Stimulated activated naive CD8-positive, alpha-beta T cell treated with anti-CD3 and anti-CD28 coated beads, Interleukin-15, Interleukin-2, amounts not matched to agents 100 U/mL and 50 U/mL, for 24 hours (primary cell): ENCODE results near the gene ZC3HAV1L.
"Not testable (repeated sequence)": the region's sequence is repeated elsewhere in the genome, so short reads cannot be mapped to it uniquely, and the experiment has no call there.

Experiments
- ATAC-seq: fragments of 150-1000 bp; cut with Tn5 transposase; one replicate; pipeline ENCODE4 v1.10.0; 2021
- DNase-seq: peaks from one replicate; pipeline ENCODE4 v3.0.0; 2021

Gene ZC3HAV1L

DNA sequence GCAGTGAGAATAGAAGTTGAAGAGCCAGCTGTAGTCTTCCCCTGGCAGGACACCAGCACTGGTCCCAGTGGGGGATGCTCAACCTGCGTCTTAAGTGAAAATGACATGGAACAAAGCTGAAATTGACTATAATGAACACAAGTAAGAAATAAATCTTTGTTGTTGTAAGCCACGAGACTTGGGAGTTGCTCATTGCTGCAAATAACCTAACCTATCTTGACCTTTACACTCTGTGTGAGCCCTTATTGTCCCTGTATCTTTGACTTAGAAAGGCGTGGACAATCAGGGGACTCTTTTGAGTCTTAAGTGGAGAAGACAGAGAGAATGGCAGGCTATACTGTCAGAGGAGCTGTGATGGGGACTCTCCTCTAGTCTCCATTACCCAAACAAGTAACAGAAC lies 16.9 kb downstream of the ZC3HAV1L start:
- ATAC-seq (no peak), DNase-seq (no peak)

DNA sequence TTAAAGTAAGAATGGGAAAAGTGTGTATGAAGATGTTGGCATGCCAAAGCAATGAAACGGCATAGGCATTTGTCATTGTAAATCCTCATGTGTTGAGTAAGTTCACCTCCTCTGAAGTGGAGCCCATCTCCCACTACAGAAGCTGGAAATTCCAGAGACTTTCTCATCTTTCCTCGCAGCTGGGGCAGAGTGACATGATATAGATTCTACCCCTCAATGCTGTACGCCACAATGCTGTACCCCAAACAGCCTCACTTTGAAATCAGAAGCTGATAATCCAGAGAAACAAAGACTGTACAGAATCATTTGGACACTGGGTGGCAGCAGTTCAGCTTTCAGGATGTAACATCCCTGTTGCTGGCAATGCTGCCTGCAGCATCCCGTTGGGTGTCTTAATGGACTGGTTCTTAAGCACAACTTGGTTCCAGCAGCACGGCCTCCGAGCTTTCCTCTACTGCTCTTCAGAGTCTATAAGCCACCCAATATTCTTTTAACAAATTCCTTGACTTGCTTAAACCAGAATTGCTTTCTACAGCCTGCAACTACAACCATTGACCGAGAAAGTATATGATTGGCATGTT lies 18.8 kb downstream of the ZC3HAV1L start:
- DNase-seq (peak; percentile 57), ATAC-seq (peak; percentile 90)

DNA sequence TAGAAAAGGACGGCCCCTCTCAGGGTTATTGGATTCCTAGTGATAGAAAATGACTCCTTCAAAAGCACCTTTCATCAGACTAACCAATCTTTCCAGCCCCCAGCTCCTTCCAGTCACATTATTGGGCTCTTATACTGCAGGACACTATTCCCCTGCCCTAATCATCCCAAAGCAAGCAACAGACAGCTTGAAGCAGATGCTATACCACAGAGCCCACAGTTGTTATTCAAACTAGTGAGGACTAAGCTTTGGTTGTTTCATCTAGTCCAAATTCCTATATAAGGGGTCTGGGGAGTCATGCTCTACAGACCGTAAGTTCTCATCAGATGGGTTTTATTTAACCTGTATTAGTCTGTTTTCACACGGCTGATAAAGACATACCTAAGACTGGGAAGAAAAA lies 24.5 kb downstream of the ZC3HAV1L start:
- DNase-seq, result no peak

DNA sequence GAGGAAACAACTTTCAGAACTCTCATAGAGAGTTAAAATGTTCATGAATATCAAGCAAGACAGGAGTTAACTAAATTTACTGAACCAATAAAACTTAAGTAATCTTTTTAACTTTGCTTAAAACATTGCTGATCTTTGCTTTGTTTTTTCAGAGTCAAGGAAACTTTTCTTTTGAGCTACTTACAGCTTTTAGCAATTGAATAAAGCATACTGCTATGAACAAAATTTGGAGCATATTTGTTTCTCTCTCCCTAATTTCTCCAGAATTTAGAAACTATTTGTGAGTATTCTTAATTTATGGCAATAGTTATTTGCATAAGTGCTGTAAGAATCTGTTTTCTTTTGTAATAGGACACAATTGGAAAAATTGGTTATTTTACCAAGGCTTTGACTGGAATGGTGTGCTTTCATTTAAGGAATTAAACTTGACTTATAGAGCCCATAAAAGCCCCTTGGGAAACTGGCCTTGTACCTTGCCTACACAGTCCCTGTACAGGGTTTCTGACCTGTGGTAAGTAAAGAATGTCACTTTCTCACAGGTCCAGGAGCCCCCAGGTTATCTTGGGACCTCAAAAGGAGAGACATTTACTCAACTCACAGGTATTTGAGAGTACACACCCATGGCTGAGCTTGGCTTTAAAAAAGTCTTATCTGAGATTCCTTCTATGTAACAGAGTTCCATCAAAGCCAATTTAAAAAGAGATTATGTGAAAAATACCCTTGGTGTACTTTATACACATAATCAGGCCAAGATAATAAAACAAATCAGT lies 31.3 kb downstream of the ZC3HAV1L start:
- ATAC-seq (no peak), DNase-seq (no peak)

More for the DNA sequence above, 24.5 kb downstream of the ZC3HAV1L start:
- no peak for ATAC-seq

DNA sequence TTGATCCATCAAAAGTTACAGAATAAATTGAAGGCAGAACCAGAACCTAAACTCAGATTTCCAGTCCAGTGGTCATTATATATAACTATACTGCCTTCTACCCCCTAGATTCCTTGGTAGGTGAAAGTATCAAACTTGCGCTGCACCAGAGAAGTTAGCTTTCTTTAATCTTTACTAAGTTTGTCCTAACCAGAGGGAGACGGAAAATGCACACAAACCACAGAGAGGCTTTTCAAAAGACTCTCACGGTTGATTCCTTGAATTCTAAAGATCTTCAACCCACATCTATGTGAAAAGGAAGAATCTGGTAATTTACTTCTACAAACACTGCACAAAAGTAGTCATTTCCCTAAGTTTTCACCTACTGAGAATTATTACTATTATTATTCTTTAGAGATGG lies 36.4 kb downstream of the ZC3HAV1L start:
- DNase-seq (no peak), ATAC-seq (no peak)

DNA sequence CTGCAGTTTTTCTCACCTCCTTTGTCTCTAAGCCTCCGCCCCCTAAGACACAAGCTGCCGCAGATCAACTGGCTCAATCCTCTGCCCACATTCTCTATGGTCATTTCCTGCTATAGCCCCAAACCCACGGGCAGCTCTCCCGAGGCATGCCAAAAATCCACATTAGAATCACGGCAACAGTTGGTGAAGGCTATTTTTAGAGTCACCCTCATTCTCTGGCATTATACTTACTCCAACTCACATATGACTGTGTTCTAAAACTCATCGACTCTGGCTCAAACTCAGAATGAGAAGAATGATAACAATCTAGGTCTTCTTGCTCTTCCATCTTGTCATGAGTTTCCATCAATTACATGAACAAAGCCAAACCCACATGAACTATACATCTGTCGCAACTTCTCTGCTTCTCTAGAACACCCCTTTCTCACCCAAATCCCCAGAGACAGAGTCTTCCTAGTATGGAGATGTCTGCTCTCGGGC lies 43.8 kb downstream of the ZC3HAV1L start:
- no peak for ATAC-seq

DNA sequence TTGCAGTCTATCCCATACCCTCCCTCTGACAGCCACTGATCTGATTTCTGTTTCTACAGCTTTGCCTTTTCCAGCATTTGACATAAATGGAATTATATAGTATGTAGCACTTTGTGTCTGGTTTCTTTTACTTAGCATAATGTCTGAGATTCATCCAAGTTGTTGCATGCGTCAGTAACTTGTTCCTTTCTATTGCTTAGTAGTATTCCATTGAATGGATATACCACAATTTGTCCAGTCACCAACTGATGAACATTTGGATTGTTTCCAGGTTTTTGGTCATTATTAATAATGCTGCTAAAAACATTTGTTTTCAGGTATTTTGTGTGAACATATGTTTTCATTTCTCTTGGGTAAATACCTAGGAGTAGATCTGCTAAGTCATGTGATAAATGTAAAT lies 48.2 kb downstream of the ZC3HAV1L start:
- DNase-seq, result no peak

More for the DNA sequence above, 43.8 kb downstream of the ZC3HAV1L start:
- DNase-seq, result no peak

DNA sequence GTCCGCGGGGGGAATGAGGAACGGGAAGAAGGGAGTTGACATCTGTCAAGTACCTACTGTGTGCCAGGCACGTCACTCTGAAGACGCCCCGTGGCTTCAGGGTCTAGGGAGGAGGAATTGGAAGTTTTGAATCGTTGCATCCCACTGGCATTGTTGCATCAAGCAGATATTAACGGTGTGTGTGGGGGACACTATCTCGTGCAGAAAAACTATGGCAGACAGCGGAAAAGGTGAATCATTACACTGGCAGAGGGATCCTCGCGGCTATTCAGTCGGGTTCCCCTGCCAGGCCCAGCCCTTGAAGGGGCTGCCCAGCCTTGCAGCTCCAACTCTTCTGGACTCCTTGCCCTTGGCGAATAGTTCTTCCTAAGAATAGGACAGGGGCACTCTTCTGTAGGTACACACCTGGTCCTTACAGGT lies 53.6 kb downstream of the ZC3HAV1L start:
- DNase-seq, result no peak
- ATAC-seq, result no peak

More for the DNA sequence above, 48.2 kb downstream of the ZC3HAV1L start:
- no peak for ATAC-seq

DNA sequence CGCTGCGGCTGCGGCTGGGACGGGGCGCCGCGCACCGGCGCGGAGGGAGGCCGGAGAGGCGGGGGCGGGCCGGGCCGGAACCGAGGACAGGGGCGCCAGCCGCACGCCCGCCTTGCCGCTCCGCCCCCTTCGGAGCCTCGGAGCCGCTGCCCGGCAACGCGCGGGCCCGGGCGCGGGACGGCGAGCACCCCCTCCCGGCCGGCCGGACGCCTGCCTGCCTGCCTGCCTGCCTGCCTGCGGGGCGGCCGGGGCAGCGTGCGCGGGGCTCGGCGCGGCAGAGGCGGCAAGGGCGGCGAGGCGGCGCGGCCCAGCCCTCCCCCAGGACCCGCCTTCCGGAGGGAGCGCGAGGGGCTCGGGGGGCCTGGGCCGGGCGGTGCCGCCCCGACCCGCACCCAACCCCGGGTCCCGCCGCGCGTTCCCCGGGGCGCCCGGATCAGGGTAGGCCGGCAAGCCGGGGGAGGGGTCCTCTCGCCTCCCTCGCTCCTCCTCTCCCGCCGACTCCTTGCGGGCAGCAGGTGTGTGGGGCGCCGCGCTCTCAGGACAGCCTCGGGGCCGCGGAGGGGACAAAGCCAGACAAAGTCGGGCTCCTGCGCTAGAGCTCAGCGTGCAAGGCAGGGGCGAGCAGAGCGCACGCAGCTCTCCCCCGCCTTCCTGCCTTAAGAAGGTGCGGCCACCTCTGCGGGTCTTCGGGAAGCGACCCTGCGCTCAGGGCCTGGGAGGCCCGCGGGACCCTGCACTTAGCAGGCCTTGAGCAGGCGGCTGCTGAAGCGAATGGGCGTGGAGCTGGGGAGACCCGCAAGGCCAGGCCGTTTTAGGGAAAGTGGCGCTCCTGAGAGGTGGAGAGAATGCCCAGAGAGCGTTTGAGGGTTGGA lies 54.3 kb downstream of the ZC3HAV1L start, which contains the start of gene KIAA1549:
Gene KIAA1549, minus strand, starts transcription at position 58 of the 872 bp plus-strand sequence. CDS start 120 bp downstream, outside the sequence.
- DNase-seq (peak; percentile 72), ATAC-seq (peak; percentile 89)

DNA sequence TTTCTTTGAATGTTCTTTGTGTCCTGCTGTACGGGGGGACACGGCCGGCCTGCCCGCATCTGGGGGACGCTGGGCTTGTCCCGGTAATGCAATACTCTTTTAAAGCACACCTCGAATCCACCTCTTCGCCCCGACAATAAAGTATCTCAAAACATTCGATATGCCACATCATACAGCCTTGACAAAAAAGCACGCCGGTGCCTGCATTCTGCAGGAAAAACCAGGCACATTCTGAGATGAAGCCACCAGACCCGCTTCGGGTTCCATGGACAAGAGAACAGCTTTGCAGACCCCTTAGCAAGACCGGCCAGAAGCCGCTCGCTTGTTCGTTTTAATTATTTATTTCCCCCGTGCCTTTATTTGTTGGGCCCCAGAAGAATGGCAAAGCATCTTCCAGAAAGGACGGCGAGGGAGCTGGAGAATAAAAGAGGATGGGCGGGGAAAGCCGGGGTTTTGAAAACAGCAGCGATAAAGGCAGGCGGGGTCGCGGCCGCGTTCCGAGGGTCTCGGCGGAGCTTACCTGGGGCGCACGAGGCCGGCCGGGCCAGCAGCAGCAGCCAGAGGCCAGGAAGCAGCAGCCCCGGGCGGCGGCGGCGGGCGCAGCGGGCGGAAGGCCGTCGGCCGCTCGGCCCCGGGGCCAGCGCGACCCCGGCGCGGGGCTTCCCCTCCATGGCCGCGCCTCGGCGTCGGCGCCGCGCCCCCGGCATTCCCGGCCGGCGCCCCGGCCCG lies 55.1 kb downstream of the ZC3HAV1L start:
- ATAC-seq, result peak; percentile 13

DNA sequence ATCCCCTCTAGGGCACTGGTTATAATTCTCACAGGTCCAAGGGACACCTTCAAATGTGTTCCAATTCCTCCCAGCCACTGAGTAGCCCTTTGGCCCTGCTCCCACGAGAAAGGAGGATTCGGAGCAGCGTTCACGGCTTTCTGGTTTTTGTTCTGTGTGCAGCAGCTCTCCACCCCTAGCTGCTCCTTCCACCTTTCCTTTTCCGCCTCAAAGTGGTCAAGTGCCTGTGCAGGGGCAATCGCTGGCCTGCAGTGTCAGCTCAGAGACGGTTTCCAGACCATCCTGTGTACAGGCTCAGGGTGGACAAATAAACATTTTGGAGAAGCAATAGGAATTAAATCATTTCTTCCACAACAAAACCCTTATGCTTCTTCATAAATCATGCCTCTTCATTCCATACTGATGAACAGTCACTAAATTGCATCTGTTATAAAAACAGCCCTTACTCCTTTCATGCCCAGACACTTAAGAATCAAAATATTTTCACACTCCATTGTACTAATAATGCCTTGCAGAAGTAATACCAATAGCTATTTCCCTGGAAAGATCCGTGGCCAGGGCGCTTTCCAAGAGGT lies 55.8 kb downstream of the ZC3HAV1L start:
- DNase-seq, result no peak
- no peak for ATAC-seq

More for the DNA sequence above, 55.1 kb downstream of the ZC3HAV1L start:
- DNase-seq, result no peak

DNA sequence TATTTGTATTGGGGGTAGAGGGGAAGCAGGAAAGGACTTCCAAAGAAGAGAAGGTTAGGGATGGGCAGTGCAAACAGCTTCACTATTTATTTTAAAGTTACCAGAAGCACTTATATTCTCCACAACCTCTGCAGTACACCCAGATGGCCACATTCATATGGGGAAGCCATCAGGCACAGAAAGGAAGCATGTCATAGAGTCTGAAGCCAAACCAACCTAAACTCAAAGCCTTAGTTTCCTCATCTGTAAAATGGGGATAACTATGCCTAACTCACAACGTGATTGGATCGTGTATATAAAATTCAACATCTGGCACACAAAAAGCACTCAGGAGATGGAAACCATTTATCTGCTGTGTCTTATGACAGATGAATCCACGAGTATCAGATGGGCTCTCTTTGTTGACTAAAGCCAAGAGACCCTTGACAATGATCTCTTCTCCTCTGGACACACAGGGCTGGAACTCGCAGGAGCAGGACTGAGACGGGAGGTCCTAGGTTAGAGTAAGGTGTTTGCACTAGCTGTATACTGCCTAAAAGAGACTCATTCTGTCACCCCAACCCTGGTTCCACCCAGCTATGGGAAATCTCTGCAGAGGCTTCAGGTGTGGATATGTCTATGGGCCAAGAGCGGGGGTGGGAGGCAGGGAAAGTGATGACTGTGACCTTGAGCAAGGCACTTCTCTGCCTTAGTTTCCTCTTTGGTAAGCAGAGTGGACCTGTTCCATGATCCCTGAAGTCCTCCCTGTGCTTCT lies 56.4 kb downstream of the ZC3HAV1L start:
- ATAC-seq (no peak), DNase-seq (no peak)

DNA sequence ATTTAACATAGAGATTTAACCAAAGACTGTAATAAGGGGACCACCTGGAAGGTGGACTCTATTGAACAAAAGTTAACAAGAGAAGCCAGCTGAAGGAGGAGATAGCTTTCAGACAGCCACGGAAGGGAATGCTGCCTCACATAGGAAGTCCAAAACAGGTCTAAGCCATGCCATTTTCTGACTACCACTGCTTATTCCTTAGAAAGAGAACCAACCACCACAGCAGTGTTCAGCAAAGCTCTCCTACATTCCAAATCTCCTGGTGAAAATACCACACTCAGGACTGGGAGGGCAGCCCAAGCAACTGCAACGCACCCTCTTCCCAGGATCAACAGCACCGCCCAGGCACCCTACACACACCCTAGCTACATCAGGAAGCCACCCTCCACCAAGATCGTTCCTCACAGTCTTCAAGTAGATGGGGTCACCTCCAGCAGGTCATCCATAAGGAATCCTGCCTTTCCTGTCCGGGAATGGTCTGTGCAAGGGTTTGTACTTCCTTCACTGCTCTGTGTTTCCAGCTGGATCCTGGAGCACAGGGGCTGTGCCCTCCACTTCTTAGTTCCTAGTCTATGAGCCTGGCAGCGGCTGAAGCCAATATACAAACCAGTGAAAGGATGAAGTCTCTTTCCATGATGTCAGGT lies 57.2 kb downstream of the ZC3HAV1L start:
- DNase-seq (no peak), ATAC-seq (no peak)

DNA sequence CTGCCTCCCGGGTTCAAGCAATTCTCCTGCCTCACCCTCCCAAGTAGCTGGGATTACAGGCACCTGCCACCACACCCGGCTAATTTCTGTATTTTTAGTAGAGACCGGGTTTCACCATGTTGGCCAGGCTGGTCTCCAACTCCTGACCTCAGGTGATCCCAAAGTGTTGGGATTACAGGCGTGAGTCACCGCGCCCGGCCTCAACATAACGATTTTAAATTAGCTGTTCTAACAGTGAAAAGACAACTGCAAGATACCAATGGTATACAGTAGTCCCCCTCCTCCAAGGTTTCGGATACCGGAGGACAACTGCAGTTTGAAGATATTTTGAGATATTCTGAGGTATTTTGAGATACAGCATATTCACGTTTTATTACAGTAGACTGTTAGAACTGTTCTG lies 59.7 kb downstream of the ZC3HAV1L start:
- ATAC-seq, DNase-seq: not testable (repeated sequence)
